ENCODE measurements around the gene E2F6. TPM values are rescaled to one million over a fixed set of nuclear protein-coding genes. Genes with fewer than 3 reads are reported as not detected.

The E2F6 gene
- total and polyA plus RNA-seq, 2 of the 13 experiments (the other 11 are each of a cell fraction or from before 2014, with no cell fraction given): 27.3 to 36.0 TPM

GRCh38 chr2:11498543-11499034, 32.6 kb upstream of the E2F6 start (continued):
- TF ChIP-seq BRF2 (CRISPR knock-in tag; IDR thresholded peaks at IDR 0.05) (no peak), ZNF670 (CRISPR knock-in tag; IDR thresholded peaks at IDR 0.05; ENCODE audit: borderline replicate concordance) (no peak), ZNF362 (CRISPR knock-in tag; IDR thresholded peaks at IDR 0.05; ENCODE audit: borderline replicate concordance) (no peak), ZNF569 (CRISPR knock-in tag; IDR thresholded peaks at IDR 0.05; ENCODE audit: borderline replicate concordance) (no peak), THAP8 (CRISPR knock-in tag; IDR thresholded peaks at IDR 0.05; ENCODE audit: borderline replicate concordance) (peak; percentile 40; the same call in 1 of the 2 replicates), AGO2 (optimal IDR thresholded peaks at IDR 0.05; ENCODE audit: low read depth, low read length) (peak; percentile 98), SP4 (CRISPR knock-in tag; IDR thresholded peaks at IDR 0.05) (0 out of 2 replicates have a peak, but pooled peaks have one; percentile 11), ELF1 (CRISPR knock-in tag; IDR thresholded peaks at IDR 0.05) (no peak), SNAI1 (CRISPR knock-in tag; IDR thresholded peaks at IDR 0.05; ENCODE audit: borderline replicate concordance) (no peak), ZBTB39 (CRISPR knock-in tag; IDR thresholded peaks at IDR 0.05) (no peak), ZFYVE20 (CRISPR knock-in tag; IDR thresholded peaks at IDR 0.05; ENCODE audit: borderline replicate concordance, low read depth) (no peak), GPBP1L1 (CRISPR knock-in tag; IDR thresholded peaks at IDR 0.05) (no peak), TCF7 (IDR thresholded peaks at IDR 0.05; ENCODE audit: low read depth) (no peak), PHF21A (CRISPR knock-in tag; IDR thresholded peaks at IDR 0.05) (no peak), CC2D1A (CRISPR knock-in tag; IDR thresholded peaks at IDR 0.05) (no peak), ZNF256 (CRISPR knock-in tag; conservative IDR thresholded peaks at IDR 0.05) (no peak), ZNF691 (CRISPR knock-in tag; IDR thresholded peaks at IDR 0.05; ENCODE audit: borderline replicate concordance, low read depth) (no peak; the same call in 1 of the 2 replicates), HDAC2 (CRISPR knock-in tag; IDR thresholded peaks at IDR 0.05) (no peak), ZNF660 (CRISPR knock-in tag; IDR thresholded peaks at IDR 0.05; ENCODE audit: borderline replicate concordance, low read depth) (no peak), ZNF430 (CRISPR knock-in tag; IDR thresholded peaks at IDR 0.05) (0 out of 2 replicates have a peak, but pooled peaks have one; percentile 4), MYC (CRISPR knock-in tag; IDR thresholded peaks at IDR 0.05; ENCODE audit: borderline replicate concordance) (peak; percentile 26; the same call in 1 of the 2 replicates), CHCHD3 (CRISPR knock-in tag; IDR thresholded peaks at IDR 0.05) (no peak), REXO4 (CRISPR knock-in tag; IDR thresholded peaks at IDR 0.05; ENCODE audit: borderline replicate concordance) (no peak)

All from HepG2 (cell line).